Measurements from ENCODE around the gene C15orf40.

DNA sequence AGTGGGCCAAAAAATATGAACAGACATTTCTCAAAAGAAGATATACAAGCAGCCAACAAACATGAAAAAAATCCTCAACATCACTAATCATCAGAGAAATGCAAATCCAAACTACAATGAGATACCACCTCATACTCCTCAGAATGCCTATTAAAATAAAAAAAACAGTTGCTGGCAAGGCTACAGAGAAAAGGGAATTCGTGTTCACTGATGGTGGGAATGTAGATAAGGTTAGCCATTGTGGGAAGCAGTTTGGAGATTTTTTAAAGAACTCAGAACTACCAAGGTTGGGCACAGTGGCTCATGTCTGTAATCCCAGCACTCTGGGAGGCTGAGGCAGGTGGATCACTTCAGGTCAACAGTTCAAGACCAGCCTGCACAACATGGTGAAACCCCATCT is 27.8 kb upstream of the C15orf40 start:
- TF ChIP-seq, protein P1, sequence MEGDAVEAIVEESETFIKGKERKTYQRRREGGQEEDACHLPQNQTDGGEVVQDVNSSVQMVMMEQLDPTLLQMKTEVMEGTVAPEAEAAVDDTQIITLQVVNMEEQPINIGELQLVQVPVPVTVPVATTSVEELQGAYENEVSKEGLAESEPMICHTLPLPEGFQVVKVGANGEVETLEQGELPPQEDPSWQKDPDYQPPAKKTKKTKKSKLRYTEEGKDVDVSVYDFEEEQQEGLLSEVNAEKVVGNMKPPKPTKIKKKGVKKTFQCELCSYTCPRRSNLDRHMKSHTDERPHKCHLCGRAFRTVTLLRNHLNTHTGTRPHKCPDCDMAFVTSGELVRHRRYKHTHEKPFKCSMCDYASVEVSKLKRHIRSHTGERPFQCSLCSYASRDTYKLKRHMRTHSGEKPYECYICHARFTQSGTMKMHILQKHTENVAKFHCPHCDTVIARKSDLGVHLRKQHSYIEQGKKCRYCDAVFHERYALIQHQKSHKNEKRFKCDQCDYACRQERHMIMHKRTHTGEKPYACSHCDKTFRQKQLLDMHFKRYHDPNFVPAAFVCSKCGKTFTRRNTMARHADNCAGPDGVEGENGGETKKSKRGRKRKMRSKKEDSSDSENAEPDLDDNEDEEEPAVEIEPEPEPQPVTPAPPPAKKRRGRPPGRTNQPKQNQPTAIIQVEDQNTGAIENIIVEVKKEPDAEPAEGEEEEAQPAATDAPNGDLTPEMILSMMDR (IDR thresholded peaks at IDR 0.05; ENCODE audit: low read depth, low read length), result no peak
- no peak for TF ChIP-seq EZH2phosphoT487 (IDR thresholded peaks at IDR 0.05; ENCODE audit: low read depth)
